Measurements from ENCODE around the gene CST3. TPM values are rescaled to one million over a fixed set of nuclear protein-coding genes. Genes with fewer than 3 reads are reported as not detected.
"Not testable (repeated sequence)": the region's sequence is repeated elsewhere in the genome, so short reads cannot be mapped to it uniquely, and the experiment has no call there.

CST3 gene
- total RNA-seq, 1 experiment from 2014 or later: 368 TPM

DNA sequence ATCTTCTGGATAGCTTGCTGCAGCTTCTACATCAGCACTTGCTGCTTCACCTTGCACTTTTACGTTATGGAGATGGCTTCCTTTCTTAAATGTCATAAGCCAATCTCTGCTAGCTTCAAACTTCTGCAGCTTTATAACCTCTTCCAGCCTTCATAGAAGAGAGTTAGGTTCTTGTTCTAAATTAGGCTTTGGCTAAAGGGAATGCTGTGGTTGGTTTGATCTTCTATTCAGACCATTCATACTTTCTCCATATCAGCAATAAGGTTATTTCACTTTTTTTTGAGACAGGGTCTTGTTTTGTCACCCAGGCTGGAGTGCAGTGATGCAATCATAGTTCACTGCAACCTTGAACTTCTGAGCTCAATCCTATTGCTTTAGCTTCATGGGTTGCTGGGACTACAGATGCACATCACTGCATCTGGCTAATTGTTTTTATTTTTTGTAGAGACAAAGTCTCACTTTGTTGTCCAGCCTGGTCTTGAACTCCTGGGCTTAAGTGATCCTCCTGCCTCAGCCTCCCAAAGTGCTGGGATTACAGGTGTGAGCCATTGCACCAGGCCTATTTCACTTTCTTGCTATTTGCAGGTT lies 12.2 kb upstream of the CST3 start:
- in situ Hi-C loops (cut with HindIII; ENCODE audit: low pct_unique_long_range_greater_than_20kb, low sequenced_read_pairs): no loop called here
- no peak for DNase-seq (ENCODE audit: low read depth)

DNA sequence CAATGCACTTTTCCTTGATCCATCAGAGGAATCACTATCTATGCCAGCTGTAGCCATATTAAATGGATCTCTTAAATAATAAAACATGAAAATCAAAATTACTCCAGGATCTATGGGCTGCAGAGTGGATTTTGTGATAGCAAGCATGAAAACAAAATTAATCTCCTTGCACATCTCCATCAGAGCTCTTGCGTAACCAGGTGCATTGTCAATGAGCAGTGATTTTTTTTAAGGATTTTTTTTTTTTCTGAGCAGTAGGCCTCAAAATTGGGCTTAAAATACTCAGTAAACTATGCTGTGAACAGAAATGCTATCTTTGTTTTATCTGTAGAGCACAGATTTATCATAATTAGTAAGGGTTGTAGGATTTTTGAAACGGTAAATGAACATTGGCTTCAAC lies 11.5 kb upstream of the CST3 start:
- in situ Hi-C loops (cut with HindIII; ENCODE audit: low pct_unique_long_range_greater_than_20kb, low sequenced_read_pairs): no loop called here
- DNase-seq (ENCODE audit: low read depth): no peak

DNA sequence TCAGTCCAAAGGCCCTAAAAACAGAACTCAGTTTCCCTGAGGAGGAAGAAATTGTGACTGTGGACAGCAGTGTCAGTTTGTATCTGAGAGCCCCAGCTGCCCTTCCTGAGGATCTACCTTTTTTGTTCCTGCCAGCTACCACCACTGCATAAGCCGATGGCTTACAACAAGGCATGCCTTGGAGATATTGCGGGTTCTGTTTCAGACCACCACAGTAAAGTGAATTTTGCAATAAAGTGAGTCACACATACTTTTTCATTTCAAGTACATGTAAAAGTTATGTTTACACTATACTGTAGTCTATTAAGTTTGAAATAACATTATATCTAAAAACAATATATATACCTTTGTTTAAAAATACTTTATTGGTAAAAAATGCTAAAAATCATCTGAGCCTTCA lies 9.6 kb upstream of the CST3 start:
- in situ Hi-C loops (cut with HindIII; ENCODE audit: low pct_unique_long_range_greater_than_20kb, low sequenced_read_pairs): no loop called here
- no peak for DNase-seq (ENCODE audit: low read depth)

DNA sequence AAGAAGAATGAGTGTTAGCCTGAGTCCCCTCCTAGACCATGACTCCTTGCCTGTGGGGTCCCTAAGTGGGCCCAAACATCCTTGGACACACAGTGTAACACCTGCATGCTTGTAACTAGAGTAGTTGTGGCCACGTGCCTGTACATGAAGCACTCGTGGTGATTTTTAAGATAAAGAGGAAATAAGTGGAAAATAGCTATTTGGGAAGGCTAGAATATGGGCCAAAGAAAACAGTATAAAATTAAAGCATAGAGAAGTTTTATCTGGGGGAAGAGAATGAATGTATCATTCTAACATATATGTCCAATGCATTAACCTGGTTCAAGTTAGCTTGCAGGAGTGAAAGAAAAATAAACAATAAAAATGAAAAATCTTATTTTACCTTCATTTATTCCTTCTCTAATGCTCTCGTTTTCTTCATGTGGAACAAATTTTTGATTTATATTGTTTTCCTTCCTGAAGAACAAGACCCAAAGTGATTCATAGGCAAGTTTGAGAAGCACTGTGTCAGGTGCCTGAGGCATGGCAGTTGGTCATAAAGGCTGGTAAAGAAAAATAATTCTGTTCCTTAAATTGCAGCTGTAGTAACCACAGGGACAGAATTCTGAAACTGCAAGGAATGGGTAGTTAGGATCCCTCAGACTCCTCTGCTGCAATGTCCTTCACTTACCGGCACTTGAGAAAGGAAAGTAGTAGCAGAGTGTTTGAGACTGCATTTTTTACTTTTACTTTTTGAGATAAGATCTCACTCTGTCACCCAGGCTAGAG lies 8.5 kb upstream of the CST3 start:
- no peak for DNase-seq (ENCODE audit: low read depth)
- in situ Hi-C loops (cut with HindIII; ENCODE audit: low pct_unique_long_range_greater_than_20kb, low sequenced_read_pairs): no loop called here

DNA sequence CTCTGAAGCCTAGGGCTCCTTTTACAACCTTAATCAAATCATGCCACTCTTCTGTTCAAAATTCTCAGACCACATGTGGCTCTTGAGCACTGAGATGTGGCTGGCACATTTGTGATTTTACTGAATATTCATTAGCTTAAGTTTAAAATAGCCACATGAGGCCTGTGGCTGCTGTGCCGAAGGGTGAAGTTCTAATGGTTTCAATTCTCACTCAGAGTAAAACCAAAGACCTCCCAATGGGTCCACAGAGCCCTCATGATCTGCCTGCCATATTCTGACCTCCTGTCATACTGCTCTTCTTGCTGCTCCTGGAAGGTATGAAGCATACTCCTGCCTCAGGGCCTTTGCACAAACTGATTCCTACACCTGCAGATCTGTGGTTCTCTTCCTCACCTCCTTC lies 7.8 kb upstream of the CST3 start:
- no peak for DNase-seq (ENCODE audit: low read depth)
- in situ Hi-C loops (cut with HindIII; ENCODE audit: low pct_unique_long_range_greater_than_20kb, low sequenced_read_pairs): no loop called here

DNA sequence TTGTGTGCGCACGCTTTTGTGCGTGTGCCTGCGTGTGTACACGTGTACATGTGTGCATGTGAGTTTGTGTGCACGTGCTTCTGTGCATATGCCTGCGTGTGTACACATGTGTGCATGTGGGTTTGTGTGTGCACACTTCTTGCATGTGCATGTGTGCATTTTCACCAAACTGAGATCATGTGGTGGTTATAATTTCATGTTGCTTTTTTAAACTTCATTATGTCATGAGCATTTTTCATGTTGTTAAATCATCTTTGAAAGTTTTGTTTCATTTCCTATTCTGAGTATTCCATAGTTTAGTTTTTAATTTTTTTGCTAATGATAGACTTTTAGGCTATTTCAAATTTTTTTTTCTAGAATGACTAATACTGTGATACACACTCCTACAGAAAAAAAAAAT lies 6.4 kb upstream of the CST3 start:
- no peak for DNase-seq (ENCODE audit: low read depth)
- in situ Hi-C loops (cut with HindIII; ENCODE audit: low pct_unique_long_range_greater_than_20kb, low sequenced_read_pairs): no loop called here

DNA sequence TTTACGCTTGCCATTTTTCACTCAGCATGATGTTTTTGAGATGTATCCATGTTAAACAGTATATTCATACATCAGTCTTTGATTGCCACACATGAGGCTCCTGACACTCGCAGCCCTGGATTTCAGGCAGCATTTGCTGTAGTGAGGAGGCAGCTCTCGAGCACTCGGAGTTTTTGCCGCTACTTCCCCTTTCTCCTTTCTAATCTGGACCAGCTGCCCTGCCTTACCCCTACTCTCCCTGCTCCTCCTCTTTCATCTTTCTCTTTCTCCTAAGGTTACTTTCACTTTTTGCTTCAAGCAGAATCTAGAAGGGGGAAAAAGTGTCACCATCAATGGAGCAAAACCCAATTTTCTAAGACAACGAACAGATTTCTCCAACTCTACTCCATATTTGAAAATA lies 5.9 kb upstream of the CST3 start:
- DNase-seq (ENCODE audit: low read depth): no peak
- in situ Hi-C loops (cut with HindIII; ENCODE audit: low pct_unique_long_range_greater_than_20kb, low sequenced_read_pairs): no loop called here

DNA sequence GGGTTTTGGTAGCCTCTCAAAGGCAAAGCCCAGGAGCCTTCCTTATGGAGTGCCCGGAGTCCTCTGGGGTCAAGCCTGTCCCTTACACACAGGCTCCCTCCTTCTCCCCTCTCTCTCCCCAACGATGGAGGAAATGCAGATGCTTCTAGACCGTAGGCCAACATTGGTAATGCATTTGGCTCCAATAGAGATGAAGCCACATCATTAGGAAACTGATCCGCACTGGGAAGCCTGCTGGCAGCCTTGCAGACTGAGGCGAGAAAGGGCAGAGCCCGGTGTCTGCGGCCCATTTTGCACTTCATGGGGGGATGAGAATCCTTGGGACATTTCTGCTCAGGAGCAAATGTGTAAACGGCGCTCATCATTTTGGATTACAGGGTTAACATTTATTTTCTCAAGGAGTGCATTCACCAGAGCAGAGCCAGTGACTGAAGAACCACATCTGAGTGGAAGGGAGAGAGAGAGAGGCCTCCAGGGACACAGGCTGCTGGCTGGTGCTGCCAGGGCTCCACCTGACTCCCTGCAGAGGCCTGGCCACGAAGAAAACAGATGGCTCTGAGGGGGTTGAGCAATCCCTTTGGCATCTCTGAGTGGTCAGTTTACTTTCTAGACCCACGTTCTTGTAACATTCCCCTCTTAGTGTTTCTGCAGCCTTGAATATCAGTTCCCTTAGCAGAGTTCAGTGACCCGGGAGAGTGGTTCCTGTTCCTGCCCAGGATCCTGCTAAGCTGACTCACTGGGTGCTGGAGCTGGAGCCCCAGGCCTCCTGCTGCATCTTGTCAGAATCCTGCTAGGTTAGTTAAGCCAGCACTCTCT lies 4.4 kb upstream of the CST3 start:
- DNase-seq (ENCODE audit: low read depth): peak; percentile 61
- in situ Hi-C loops (cut with HindIII; ENCODE audit: low pct_unique_long_range_greater_than_20kb, low sequenced_read_pairs): no loop called here

DNA sequence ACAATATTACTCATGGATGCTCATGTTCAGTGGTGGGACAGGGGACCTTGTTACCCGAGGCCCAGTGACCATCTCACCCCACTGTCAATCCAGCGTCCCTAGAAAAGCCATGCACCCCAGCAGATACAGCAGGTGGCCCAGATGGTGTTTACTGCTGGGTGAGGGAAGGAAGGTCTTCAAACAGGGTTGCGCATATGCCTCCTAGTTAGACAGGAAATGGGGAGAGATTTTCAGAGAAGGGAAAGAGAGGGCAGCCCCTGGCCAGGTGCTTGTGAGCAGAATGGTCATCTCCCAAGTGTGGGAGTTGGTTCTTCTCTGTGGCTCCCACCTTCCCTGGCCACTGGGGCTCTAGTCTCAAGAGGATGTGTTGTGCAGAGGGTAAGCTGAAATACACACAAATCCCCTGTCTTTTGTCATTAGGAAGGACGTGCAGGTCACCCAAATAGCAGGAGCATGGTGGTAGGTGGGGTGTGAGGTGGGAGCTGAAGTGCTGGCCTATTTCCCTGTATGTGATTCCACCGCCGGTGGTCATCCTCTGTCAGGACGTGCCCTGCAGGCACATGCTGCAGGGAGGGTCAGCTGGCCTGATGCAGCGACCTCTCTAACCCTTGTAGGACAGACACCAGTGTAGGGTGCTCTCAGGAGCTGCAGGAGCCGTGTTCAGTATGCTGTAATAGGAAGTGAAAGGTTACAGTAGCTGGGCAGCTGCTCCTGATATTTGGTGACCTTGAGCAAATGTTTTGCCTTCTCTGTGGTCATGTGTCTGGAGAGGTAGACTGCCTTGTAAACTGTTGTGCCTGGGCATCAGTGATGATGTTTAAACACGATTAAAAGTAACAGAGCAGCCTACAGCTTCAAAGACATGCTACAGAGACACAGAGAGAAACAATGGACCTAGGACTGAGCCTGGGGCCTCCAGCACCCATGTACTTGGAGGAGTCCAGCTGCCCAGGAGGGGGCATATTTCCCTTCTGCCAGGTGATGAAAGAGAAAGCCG lies 3.2 kb upstream of the CST3 start:
- in situ Hi-C loops (cut with HindIII; ENCODE audit: low pct_unique_long_range_greater_than_20kb, low sequenced_read_pairs): no loop called here

DNA sequence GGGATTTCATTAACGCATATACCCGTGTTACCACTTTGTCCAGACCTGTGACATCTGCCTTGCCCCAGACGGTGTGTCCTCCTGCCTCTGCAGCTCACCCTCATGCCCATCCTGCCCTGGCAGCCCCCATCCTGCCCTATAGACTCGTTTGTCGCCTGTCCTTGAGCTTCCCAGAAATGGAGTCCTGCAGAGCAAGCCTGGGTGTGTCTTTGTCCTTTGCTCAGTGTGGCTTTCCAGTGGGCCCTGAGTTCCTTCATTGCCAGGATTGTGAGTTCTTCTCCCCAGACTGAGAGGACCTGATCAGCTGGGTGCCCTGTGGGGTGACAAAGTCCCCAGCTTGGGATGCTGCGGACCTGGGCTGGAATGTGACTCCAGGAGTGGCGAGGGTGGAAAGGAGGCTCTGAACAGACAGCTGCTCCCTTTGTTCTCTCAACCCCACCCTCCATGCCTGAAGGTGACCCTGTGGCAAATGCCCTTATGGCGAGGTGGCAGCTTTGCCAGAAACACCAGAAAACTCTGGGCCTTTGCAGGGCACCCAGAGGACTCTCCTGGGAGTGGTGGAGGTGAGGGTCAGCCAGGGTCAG lies 2.4 kb upstream of the CST3 start:
- DNase-seq (ENCODE audit: low read depth): no peak
- in situ Hi-C loops (cut with HindIII; ENCODE audit: low pct_unique_long_range_greater_than_20kb, low sequenced_read_pairs): no loop called here

More for the DNA sequence above, 3.2 kb upstream of the CST3 start:
- DNase-seq (ENCODE audit: low read depth): no peak

DNA sequence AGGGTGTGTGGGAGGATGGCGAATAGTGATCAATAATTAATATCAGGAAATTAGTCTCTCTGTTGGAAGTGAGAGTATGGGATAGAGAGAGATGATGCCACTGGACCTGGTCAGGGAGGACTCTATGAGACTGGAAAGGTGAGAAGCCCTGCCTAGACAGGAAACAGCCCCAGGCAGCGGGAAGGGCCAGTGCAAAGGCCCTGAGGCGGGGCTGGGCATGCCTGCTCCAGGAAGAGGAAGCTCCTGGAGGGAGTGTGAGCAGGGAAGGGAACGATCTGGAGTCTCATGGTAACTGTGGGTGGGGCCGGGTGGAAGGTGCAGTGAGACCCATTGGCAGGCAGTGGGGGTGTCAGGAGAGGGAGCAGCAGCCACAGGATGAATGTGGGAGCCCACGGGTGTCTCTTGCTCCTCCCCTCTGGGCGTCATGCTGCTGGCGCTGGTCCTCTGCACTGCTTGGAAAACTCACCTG lies 1.8 kb upstream of the CST3 start:
- in situ Hi-C loops (cut with HindIII; ENCODE audit: low pct_unique_long_range_greater_than_20kb, low sequenced_read_pairs): no loop called here
- no peak for DNase-seq (ENCODE audit: low read depth)

DNA sequence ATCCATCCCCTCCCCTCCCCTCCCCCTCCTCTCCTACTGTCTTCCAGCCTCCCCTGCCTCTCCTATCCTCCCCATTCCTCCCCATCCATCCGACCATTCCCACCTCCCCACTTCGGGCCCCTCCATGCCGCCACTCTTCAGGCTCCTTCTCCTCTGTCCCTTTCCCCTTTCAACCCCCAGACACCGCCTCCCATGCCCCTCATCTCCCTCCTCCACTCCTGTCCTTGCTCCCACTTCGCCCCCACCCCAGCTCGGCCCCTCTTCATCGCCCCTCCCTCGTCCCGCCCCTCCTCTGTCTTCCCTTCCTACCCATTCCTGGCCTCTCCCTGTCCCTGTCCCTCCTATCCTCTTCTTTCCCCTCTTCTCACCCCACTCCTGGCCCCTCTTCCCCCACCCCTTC lies 554 bp upstream of the CST3 start:
- in situ Hi-C loops (cut with HindIII; ENCODE audit: low pct_unique_long_range_greater_than_20kb, low sequenced_read_pairs): no loop called here
- DNase-seq (ENCODE audit: low read depth): no peak

DNA sequence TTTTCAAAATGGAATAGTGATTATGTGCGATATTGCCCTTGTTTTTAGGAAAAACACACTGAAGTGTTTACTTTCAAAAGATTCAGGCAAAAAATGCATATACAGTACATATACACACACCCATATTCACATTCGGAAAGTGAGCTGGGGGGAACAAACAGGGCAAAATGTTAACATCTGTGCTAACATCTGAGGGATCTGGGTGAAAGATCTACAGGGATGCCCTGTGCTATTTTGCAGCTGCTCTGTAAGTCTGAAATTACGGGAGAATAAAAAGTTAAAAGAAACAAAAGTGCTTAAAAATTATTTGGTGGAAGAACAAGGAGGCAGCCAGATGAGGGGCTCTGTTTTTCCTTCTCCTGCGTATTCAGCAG lies 860 bp downstream of the CST3 start:
- no peak for DNase-seq (ENCODE audit: low read depth)

DNA sequence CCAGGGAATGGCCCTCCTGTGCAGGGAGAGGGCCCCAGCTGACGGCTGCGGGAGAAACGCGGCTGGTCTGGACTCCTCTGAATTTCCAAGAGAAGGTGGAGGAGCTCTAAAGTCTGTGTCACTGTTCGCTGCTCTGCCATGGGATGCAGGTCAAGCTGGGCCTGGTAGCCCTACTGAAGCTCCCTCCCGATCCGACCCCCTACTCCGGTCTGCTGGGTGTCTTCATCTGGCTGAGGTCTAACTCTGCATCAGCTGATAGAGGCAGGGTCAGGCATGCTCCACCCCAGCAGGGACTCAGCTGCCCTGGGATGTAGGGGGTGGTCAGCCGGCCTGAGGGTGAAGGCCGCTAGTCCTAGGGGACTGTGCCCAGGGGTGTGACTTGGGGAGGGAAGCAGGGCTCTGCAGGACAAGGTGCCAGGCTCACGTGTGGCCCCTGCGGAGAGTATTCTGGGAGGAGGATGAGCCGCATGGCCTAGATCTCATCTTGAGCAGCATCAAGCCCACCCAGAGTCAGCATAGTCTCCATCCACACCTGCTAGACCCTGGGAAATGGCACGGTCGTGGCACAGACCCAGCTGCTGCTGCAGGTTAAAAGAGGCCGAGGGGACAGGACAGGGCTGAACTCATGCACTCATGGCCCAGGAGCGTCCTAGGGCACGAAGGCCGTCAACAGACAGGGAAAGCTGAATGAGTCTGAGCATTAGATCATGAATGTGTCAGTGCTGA lies 1.4 kb downstream of the CST3 start:
- DNase-seq (ENCODE audit: low read depth): no peak
- in situ Hi-C loops (cut with HindIII; ENCODE audit: low pct_unique_long_range_greater_than_20kb, low sequenced_read_pairs): no loop called here

More for the DNA sequence above, 860 bp downstream of the CST3 start:
- in situ Hi-C loops (cut with HindIII; ENCODE audit: low pct_unique_long_range_greater_than_20kb, low sequenced_read_pairs): no loop called here

DNA sequence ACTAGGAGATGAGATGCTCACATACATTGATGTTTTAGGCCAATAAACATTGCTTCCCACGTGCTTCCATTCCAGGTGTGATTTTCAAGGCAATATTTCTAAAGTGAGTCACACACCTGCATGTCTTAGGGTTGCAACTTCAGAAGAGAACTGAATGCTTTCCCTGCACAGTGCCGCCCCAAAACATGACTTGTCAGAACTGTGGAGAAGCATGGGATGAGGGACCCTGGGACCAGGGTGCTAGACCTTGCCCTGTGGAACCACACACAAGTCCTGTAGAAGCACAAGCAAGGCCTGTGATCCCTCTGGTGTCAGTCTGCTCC lies 2.0 kb downstream of the CST3 start:
- in situ Hi-C loops (cut with HindIII; ENCODE audit: low pct_unique_long_range_greater_than_20kb, low sequenced_read_pairs); DNase-seq (ENCODE audit: low read depth): not testable (repeated sequence)

DNA sequence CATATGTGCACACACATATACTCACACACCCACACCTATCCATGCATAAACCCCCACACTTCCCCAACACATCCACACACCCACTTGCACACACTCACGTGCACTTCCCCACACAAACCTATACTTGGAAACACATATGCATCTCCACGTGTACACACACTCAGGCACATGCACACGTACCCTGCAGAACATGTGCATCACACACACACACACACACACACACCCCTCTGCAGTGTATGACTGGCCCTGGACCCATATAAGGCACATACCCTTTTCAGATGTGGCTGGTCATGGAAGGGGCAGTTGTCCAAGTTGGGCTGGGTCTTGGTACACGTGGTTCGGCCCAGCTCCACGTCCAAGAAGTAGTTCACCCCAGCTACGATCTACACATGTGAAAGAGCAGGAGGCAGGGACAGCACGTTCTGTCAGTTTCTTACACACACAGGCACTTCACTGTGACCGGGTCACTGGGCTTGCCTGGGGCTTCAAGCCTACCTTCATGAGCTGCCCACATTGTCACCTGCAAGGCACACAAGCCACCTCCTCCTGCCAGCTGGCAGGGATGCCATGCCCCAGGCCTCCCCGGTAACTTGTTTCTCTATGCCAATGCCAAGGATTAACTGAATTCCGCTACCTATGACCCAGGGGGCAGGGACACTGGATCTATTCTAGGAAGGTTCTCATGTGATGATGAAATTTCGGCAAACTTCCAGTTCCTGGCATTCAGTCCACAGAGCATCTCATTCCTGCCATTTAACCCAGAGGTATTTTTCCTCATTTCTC lies 2.6 kb downstream of the CST3 start:
- in situ Hi-C loops (cut with HindIII; ENCODE audit: low pct_unique_long_range_greater_than_20kb, low sequenced_read_pairs): no loop called here
- no peak for DNase-seq (ENCODE audit: low read depth)
